ENCODE measurements around the gene ZNF672.

The ZNF672 gene

DNA sequence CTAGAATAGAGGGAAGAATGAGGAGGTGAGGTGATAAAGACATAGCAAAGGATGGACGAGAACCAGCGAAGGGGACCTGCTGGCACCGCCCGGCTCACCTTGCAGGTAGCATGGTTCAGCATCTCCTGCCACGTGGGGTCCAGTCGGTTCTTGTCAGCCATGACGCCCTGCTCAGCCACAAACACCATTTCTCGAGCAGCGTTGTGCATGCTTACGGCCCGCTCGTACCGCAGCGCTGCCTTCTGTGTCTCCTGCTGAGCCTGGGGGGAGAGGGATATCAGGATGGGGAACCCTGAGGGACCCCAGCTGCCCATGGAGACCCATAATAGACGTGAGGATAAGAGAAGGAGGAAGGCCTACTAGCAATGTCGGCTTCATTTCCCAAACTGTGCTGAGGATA lies 23.7 kb upstream of the ZNF672 start:
- TF ChIP-seq POLR2A (IDR thresholded peaks at IDR 0.05; ENCODE audit: low read depth, low read length) (no peak), TAF1 (IDR thresholded peaks at IDR 0.05; ENCODE audit: borderline replicate concordance, low read depth, low read length) (no peak)
- no peak for DNase-seq (ENCODE audit: insufficient read length)
- FAIRE-seq = no peak

DNA sequence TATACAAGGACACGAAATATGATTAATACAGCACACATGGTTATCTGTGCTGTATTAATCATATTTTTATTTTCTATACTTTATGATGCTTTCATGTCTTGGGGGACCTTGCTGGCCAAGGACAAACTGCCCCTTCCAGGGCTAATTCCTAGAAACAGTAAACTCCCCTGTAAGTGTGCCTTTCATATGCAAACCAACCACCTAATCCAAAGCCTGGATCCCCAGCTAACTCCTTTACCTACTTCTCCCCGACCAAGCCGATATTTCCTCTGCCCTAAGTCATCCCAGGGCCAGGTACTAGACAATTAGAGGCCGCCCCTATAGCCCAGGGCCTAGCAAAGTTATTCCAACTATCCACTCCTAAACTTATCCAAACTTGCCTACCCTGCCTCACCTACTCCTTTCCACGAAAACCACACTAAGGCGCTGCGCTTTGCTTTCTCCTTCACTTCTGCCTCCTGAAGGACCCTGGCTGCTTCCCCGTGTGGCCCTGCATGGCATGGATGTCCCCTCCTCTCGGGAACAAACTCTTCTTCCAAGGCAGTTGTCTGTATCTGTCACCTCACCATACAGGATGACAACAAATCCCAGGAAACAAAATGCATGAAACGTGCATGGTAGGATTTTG lies 22.5 kb upstream of the ZNF672 start:
- DNase-seq (ENCODE audit: insufficient read length) (no peak), FAIRE-seq (no peak)
- TF ChIP-seq TAF1 (IDR thresholded peaks at IDR 0.05; ENCODE audit: borderline replicate concordance, low read depth, low read length) (no peak), POLR2AphosphoS5 (IDR thresholded peaks at IDR 0.05; ENCODE audit: low read depth, low read length) (no peak), POLR2A (IDR thresholded peaks at IDR 0.05; ENCODE audit: low read depth, low read length) (no peak)

DNA sequence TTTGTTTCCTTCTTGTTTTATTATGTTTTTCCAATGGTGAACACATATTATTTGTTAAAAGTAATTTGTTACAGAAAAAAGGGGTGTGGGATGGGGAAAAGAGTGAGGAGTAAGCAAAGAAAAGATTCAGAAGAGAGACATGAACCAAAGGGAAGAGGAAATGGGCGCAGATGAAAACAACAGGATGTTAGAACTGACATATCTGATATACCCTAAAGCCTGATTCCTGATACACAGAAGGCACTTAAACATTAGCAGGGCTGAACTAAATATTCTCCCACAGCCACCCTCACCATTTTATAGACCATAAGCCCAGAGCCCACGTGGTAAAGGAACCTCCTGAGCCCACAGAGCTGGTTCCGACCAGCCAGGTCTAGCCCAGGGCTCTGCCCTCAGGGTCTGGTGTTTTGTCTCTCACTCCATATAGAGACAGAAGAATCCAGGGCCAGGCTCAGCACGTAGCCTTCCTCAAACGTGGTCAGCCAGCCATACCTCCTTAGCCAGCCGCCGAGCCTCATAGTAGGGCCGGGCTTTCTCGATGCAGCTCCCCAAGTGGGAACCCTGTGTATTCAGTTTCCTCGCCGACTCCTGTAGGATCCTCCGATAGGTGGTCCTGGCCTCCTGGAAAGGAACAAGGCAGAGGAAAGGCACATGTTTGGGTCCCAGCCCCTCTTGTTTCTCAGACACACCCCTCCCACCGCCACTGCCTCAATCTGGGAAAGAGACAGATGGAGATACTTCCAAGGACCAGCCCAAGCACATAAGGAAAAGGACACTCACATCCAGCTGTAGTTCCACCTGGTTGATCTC lies 21.8 kb upstream of the ZNF672 start:
- FAIRE-seq = no peak
- TF ChIP-seq POLR2A (IDR thresholded peaks at IDR 0.05; ENCODE audit: low read depth, low read length) (no peak), TAF1 (IDR thresholded peaks at IDR 0.05; ENCODE audit: borderline replicate concordance, low read depth, low read length) (no peak), POLR2AphosphoS5 (IDR thresholded peaks at IDR 0.05; ENCODE audit: low read depth, low read length) (no peak)
- no peak for DNase-seq (ENCODE audit: insufficient read length)

DNA sequence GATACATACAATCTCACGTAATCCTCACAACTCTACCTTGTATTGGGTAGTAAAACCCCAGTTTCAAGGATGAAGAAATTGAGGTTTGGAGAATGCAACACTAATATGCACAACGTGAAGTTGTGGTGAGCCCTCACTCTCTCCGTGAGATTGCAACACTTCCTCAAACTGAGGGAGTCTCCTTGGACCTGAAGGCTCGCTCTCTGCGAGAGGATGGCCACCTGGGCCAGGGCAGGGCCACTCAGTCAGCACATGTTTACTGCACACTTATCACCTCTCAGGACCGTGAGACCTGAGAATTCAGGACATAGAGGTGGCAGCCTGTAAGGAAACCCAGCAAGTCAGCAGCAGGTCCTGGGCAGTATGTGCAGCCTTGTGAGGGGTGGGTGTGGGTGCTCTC lies 21.0 kb upstream of the ZNF672 start:
- no peak for DNase-seq (ENCODE audit: insufficient read length)
- TF ChIP-seq POLR2AphosphoS5 (IDR thresholded peaks at IDR 0.05; ENCODE audit: low read depth, low read length) = no peak
- TF ChIP-seq TAF1 (IDR thresholded peaks at IDR 0.05; ENCODE audit: borderline replicate concordance, low read depth, low read length) = no peak
- no peak for TF ChIP-seq POLR2A (IDR thresholded peaks at IDR 0.05; ENCODE audit: low read depth, low read length)
- FAIRE-seq = no peak

DNA sequence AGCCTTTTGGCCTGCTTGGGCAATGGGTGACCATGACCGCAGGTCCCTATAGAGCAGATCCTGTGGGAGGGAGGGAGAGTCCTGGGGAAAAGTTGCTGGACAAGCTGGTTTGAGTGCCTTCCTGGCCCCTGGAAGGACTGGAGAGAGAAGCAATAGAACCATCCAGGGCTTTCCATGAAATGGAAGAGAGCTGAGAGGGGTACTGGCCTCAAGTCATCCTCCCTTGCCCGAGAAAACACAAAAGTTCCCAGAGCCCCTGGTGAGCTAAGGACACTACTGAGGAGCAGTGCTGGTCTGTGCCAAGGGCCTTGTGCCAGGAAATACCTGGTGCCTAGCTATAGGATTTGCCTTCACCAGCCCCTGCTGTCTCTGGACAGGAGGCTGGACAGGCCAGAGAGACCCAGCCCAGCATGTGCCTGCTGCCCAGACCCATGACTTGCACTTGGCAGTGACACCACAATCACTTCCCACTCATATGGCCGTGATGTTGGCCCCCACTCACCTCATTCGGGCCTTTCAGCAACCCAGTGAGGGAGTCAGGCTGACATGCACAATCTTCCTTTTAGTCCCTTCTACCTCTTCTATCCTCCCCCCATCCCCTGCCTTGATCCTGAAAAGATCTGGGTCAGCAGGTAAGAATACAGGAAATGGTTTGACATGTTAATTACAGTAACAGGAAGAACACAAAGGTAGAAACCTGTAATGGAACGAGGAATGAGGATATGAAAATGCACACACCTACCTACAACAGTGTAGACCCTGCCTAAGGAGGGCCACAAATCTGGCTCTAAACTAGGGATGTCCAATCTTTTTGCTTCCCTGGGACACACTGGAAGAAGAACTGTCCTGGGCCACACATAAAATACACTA lies 19.3 kb upstream of the ZNF672 start:
- TF ChIP-seq POLR2A (IDR thresholded peaks at IDR 0.05; ENCODE audit: low read depth, low read length) = no peak
- TF ChIP-seq TAF1 (IDR thresholded peaks at IDR 0.05; ENCODE audit: borderline replicate concordance, low read depth, low read length) = no peak
- no peak for TF ChIP-seq POLR2AphosphoS5 (IDR thresholded peaks at IDR 0.05; ENCODE audit: low read depth, low read length)
- DNase-seq (ENCODE audit: insufficient read length) = no peak
- FAIRE-seq = no peak

DNA sequence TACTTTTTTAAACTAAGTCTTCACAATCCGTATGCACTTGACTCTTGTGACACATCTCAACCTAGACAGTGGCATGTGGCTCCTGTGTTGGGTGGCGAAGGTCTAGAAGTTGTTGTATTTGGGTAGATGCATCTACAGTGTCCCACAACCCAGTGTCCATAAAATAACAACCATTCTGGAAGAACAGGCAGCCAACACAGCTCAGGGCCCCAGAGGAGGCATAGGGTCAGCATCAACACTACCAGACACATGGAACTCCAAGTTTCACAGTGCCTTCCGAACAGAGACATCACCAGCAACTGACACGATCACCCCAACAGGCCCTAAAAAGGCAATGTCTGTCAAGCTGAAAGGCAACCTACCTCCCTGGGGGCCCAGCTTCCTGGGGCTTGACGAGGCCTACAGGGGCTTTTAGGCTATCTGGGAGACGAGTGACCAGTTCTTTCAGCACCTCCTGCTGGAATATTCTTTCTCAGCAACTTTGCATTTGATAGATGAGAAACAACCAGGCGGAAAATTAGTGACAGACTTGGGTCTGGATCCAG lies 17.9 kb upstream of the ZNF672 start:
- no peak for TF ChIP-seq POLR2A (IDR thresholded peaks at IDR 0.05; ENCODE audit: low read depth, low read length)
- TF ChIP-seq TAF1 (IDR thresholded peaks at IDR 0.05; ENCODE audit: borderline replicate concordance, low read depth, low read length) = no peak
- no peak for TF ChIP-seq POLR2AphosphoS5 (IDR thresholded peaks at IDR 0.05; ENCODE audit: low read depth, low read length)
- no peak for DNase-seq (ENCODE audit: insufficient read length)
- FAIRE-seq = no peak

DNA sequence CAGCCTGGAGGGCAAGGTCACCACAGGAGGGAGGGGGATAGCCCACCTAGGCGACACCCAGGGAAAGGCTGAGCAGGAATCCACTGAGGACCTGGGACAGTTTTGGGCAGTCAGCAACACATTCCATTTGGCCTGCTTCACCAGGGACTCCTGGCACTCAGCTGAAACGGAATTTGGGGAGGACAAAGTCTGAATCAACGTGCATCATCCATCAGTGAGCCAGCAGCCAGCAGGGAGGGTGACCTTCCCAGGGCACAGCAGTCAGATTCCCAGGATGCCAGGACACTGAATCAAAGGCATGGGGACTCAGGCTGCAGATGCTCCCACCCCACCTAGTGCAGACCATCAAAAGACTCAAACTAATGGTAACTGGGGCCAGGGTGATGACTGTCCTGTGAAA lies 16.9 kb upstream of the ZNF672 start:
- TF ChIP-seq POLR2AphosphoS5 (IDR thresholded peaks at IDR 0.05; ENCODE audit: low read depth, low read length) (no peak), TAF1 (IDR thresholded peaks at IDR 0.05; ENCODE audit: borderline replicate concordance, low read depth, low read length) (no peak), POLR2A (IDR thresholded peaks at IDR 0.05; ENCODE audit: low read depth, low read length) (no peak)
- FAIRE-seq = no peak
- DNase-seq (ENCODE audit: insufficient read length) = no peak

DNA sequence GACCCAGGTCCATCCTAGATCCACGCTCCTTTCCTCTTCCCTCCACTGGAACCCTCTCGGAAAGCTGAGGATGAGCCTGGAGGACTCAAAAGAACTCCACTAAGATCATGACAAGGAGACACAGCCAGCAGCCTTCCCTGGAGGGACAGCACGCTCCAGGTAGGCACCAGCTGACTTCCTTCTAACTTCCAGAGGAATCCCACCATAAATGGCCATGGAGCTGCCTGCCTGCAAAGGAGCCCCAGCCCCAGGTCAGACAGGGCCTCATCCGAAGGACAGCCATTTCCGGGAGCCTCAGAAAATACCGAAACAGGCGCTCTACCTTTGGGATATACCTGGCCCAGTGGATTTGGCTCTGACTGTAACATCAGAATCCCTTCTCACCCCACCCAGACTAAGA lies 16.4 kb upstream of the ZNF672 start:
- TF ChIP-seq POLR2AphosphoS5 (IDR thresholded peaks at IDR 0.05; ENCODE audit: low read depth, low read length) = no peak
- FAIRE-seq (no peak), DNase-seq (ENCODE audit: insufficient read length) (no peak)

DNA sequence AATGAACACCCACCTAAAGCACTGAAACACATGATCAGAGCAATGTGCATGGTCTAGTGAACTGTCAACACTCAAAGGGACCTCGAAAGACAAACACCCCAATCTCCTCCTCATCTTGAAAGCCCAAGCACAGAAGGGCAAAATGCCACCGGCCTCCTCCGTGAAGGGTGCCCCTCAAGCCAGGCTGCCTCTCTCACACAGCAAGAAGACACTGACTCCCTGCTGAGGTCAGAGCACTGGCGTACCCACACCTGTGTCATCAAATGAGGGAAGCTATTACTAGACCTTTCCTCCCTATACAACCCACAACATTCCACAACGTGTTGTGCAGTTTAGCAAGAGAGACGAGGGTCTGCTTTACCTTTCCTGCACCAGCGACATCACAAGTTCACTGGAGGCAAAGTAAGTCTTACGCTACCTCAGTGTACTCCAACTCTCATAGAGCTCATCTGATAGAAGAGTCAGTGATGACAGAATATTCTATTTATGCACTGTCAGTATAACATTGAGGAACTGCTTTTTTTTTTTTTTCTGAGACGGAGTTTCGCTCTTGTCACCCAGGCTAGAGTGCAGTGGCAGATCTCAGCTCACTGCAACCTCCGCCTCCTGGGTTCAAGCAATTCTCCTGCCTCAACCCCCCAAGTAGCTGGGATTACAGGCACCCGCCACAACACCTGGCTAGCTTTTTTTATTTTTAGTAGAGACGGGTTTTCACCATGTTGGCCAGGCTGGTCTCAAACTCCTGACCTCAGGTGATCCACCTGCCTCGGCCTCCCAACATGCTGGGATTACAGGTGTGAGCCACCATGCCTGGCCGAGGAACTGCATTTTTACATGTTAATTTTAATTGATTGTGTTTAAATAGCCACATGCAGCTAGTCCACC lies 15.6 kb upstream of the ZNF672 start:
- DNase-seq (ENCODE audit: insufficient read length) (no peak), FAIRE-seq (no peak)
- TF ChIP-seq POLR2AphosphoS5 (IDR thresholded peaks at IDR 0.05; ENCODE audit: low read depth, low read length) (no peak), POLR2A (IDR thresholded peaks at IDR 0.05; ENCODE audit: low read depth, low read length) (no peak), TAF1 (IDR thresholded peaks at IDR 0.05; ENCODE audit: borderline replicate concordance, low read depth, low read length) (no peak)

DNA sequence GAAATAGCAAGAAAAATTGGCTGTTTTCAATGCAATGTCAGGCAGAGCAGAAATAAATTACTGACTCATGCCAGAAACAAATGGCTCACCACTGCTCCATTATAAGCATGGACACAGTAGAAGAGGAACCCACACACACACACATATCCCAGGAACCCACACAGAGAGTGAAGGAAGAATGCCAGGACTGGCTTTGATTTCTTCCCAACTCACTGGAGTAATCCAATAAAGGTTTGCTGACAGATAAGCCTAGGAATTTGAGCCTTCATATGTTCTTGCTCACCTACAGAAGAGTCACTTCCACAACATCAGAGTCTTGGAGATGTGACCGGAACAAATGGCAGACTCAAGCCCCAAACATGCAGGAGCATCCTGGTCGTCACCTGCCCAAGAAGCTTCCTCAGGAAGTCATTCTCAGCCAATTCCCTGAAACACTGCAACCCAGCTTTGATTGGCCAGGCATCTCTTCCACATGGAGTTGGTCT lies 14.5 kb upstream of the ZNF672 start:
- no peak for DNase-seq (ENCODE audit: insufficient read length)
- no peak for FAIRE-seq
- no peak for TF ChIP-seq TAF1 (IDR thresholded peaks at IDR 0.05; ENCODE audit: borderline replicate concordance, low read depth, low read length)
- no peak for TF ChIP-seq POLR2A (IDR thresholded peaks at IDR 0.05; ENCODE audit: low read depth, low read length)
- no peak for TF ChIP-seq POLR2AphosphoS5 (IDR thresholded peaks at IDR 0.05; ENCODE audit: low read depth, low read length)

Data from GM12892 (cell line).